AML-193 (cell line): ENCODE results near the gene UBC.
"Not testable (repeated sequence)": the region's sequence is repeated elsewhere in the genome, so short reads cannot be mapped to it uniquely, and the experiment has no call there.

Experiments used
- DNase-seq, 2 experiments: peaks; one replicate each; lab custom pipeline; 2025; lab: John Stamatoyannopoulos, UW

Gene UBC

GRCh38 chr12:124915239-124916236 is 1.1 kb upstream of the UBC start:
- DNase-seq = no peak

DNA sequence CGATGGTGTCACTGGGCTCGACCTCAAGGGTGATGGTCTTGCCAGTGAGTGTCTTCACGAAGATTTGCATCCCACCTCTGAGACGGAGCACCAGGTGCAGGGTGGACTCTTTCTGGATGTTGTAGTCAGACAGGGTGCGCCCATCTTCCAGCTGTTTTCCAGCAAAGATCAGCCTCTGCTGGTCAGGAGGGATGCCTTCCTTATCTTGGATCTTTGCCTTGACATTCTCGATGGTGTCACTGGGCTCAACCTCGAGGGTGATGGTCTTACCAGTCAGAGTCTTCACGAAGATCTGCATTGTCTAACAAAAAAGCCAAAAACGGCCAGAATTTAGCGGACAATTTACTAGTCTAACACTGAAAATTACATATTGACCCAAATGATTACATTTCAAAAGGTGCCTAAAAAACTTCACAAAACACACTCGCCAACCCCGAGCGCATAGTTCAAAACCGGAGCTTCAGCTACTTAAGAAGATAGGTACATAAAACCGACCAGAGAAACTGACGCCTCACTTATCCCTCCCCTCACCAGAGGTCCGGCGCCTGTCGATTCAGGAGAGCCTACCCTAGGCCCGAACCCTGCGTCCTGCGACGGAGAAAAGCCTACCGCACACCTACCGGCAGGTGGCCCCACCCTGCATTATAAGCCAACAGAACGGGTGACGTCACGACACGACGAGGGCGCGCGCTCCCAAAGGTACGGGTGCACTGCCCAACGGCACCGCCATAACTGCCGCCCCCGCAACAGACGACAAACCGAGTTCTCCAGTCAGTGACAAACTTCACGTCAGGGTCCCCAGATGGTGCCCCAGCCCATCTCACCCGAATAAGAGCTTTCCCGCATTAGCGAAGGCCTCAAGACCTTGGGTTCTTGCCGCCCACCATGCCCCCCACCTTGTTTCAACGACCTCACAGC is 717 bp downstream of the UBC start:
- no peak for DNase-seq

DNA sequence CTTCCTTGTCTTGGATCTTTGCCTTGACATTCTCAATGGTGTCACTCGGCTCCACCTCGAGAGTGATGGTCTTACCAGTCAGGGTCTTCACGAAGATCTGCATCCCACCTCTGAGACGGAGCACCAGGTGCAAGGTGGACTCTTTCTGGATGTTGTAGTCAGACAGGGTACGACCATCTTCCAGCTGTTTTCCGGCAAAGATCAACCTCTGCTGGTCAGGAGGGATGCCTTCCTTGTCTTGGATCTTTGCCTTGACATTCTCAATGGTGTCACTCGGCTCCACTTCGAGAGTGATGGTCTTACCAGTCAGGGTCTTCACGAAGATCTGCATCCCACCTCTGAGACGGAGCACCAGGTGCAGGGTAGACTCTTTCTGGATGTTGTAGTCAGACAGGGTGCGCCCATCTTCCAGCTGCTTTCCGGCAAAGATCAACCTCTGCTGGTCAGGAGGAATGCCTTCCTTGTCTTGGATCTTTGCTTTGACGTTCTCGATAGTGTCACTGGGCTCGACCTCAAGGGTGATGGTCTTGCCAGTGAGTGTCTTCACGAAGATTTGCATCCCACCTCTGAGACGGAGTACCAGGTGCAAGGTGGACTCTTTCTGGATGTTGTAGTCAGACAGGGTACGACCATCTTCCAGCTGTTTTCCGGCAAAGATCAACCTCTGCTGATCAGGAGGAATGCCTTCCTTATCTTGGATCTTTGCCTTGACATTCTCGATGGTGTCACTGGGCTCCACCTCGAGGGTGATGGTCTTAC is 1.7 kb downstream of the UBC start:
- DNase-seq = not testable (repeated sequence)

- not testable (repeated sequence) for DNase-seq
These were observed 2.9 kb downstream of the UBC start for GRCh38 chr12:124911521-124911920.

- DNase-seq = no peak
These were observed 3.6 kb downstream of the UBC start for GRCh38 chr12:124910561-124911478.

GRCh38 chr12:124909831-124910560 is 4.5 kb downstream of the UBC start:
- no peak for DNase-seq

DNA sequence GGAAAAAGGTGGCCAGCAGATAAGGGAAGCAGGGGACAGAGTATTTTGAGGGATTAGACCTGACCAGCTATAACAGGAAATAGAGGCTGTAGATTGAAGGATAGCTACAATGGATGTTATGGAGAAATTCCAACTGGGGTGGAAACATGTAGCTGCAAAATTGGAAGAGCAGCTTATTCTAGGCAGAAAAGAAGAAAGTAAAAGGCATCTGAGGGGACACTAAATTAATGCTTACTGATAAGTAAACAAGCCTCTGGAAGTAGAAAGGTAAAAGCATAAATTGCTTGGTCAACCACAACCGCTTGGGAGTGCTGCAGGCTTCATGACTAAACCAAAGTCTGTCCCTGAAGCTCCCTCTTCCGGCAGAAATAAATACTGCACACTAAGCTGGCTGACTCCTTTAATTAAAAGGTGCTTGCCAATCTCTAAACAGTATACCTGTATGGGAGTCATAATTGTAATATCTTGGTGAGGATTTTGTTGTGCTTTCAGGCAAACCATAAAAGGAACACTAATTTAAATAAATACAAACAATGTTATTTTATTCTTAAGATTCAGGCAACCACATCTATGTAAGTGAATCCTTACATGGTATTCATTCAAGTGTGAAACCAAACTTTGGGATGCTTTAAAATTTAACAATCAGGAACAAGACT is 7.7 kb downstream of the UBC start:
- DNase-seq = no peak

DNA sequence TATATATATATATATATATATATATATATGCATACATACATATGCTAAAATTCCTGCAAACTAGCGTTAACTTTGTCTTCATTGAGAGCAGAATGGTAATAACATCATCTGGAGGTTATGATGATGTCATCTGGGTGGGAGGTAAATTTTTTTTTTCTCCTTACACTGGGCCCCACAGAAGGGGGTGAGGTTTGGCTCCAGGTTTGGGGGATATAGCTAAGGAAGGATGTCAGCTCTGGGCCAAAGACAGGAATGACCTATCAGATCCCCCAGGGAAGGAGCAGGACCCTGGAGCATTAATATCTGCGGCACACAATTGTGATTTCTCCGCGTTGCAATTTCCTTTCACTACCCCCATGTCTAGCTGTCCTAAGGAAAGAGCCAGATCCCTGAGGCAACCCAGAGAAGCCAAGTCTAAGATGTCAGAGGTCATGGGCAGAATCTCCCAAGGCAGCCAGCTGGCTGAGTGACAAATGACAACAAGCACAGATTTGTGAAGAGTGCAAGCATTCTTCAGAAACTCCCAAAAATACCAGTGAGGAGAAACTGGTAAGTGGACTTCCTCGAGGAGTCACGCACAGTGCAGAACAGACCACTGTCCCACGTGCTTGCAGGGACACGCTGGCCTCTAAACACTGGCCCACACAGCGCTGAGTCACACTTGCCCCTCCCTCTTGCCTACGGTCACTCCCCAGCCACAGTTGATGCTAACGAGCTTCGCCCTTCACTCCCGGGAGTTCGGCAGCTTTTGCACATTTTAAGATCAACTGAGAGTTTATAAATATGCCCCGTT is 9.9 kb downstream of the UBC start:
- DNase-seq = no peak

- DNase-seq = no peak
These were observed 11.5 kb downstream of the UBC start for GRCh38 chr12:124902916-124903315.

GRCh38 chr12:124901003-124901402 is 13.4 kb downstream of the UBC start:
- no peak for DNase-seq

DNA sequence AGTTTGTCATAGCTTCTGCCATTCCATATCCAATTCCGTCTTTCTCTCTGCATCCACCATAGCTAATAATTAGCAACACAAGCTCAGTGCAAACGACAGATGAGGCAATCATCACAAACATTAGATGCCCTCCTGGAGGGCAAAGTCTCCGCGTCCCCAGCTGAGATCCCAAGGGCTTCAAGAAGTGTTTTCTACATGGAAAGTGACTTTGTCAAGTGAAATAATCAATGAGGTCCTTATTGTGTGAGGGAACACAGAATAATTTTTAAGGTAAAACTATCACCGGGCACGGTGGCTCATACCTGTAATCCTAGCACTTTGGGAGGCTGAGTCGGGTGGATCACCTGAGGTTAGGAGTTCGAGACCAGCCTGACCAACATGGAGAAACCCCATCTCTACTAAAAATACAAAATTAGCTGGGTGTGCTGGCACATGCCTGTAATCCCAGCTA is 14.1 kb downstream of the UBC start:
- not testable (repeated sequence) for DNase-seq

- DNase-seq = no peak
These were observed 15.5 kb downstream of the UBC start for GRCh38 chr12:124898923-124899294.

DNA sequence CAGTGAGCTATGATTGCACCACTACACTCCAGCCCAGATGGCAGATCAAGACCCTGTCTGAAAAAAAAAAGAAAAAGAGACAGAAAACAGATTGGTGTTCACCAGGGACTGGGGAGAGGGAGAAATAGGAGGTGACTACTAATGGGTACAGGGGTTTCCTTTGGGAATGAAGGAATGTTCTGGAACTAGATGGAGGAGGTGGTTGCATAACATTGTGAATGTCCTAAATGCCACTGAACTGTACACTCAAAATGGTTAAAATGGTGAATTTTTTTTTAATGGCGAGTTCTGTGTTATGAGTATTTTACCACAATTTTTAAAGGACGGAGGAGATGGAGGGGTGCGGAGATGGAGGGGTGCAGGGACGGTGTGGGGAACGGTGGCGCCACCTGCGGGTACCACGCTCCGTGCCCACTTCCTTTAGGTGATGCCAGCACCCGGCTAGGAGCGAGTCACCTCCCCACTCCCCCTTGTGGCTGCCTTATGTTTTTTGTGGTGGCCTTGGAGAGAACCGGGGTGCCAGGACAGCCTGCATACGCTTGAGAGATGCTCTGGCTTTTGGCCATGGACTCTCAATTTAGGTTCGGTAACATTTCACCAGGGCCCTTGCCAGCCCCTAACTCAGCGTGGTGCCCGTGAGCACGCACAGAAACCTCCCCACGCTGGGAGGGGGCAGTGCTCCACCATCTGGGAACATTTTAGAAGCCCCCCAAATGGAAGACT is 16.1 kb downstream of the UBC start:
- peak; percentile 75 to 78 for DNase-seq

- no peak for DNase-seq
These were observed 18.0 kb downstream of the UBC start for GRCh38 chr12:124896461-124896860.

GRCh38 chr12:124893792-124894516 is 20.5 kb downstream of the UBC start:
- DNase-seq = no peak

DNA sequence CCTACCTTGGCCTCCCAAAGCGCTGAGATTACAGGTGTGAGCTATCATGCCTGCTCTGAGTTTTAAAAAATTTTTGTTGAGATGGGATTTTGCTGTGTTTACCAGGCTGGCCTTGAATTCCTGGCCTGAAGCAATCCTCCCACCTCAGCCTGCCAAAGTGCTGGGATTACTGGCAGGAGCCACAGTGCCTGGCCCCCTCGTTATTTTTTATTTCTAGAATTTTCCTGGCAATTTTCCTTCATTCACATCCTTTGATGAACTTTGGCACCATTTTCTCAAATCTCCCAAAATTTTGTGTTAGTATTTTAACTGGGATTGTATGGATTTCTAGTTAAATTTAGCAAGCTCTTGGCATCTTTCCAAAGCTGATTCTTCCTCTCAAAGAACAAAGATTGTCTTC is 26.2 kb downstream of the UBC start:
- no peak for DNase-seq

GRCh38 chr12:124887766-124888165 is 26.7 kb downstream of the UBC start:
- not testable (repeated sequence) for DNase-seq
